ENCODE results near the gene FNBP1. TPM values are rescaled to one million over a fixed set of nuclear protein-coding genes. Genes with fewer than 3 reads are reported as not detected.

FNBP1 gene
- total and polyA plus RNA-seq, 2 donors (not counting 1 experiment from before 2014, with no cell fraction given) = 20.8 to 44.3 TPM

DNA sequence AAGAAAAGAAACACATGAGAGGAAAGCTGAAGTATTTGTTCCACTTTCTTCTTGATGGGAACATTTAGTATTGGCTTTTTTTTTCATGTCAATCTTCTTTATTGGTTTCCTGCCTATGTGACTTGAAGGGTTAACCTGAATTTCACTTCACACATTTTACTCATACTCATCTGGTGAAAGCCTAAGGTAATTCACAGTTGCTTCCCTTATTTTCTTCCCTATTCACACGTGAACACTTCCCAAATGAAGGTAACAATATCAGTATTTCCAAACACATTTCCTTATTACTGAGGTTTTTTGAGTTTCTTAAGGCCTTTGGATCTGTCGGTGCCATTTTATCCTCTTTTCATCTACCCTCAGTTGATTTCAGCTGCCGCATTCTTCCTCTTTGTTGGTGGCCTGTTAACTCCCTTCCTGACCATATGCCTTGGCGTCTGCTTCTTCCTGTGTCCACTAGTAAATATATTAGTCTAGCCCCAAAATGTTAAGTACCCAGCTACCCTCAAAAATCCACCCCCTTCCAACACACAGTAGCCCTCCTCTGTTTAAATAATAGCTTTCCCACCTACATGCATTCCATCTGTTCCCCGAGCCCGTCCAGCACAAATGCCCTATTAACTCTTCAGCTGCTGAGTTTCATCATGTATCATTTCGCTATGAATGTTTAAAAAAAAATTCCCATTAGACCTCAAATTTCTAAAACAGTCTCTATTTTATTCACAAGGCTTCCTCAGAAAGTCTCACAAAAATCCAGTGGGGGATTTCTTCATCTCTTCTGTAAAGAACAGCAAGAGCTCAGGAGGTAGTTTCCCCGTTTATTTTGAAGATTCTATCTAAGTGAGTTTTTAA, 110.5 kb downstream of the FNBP1 start:
- H2AFZ ChIP-seq (ENCODE audit: low read length) = no peak overlapping the region
- no peaks in the 10 kb centered on the region for H3K79me2 ChIP-seq (ENCODE audit: control insufficient read depth, insufficient read depth, low read length)
- TF ChIP-seq, protein P1, sequence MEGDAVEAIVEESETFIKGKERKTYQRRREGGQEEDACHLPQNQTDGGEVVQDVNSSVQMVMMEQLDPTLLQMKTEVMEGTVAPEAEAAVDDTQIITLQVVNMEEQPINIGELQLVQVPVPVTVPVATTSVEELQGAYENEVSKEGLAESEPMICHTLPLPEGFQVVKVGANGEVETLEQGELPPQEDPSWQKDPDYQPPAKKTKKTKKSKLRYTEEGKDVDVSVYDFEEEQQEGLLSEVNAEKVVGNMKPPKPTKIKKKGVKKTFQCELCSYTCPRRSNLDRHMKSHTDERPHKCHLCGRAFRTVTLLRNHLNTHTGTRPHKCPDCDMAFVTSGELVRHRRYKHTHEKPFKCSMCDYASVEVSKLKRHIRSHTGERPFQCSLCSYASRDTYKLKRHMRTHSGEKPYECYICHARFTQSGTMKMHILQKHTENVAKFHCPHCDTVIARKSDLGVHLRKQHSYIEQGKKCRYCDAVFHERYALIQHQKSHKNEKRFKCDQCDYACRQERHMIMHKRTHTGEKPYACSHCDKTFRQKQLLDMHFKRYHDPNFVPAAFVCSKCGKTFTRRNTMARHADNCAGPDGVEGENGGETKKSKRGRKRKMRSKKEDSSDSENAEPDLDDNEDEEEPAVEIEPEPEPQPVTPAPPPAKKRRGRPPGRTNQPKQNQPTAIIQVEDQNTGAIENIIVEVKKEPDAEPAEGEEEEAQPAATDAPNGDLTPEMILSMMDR (conservative IDR thresholded peaks at IDR 0.05 in 1 of 2, IDR thresholded peaks at IDR 0.05 in 1 of 2; ENCODE audit: low read depth in 1 of 2, low read length in 2 of 2) = no peak
- TF ChIP-seq EZH2 (IDR thresholded peaks at IDR 0.05; ENCODE audit: low read length, missing control alignments) = no peak
- no peaks in the 10 kb centered on the region for H4K20me1 ChIP-seq (ENCODE audit: control insufficient read depth, extremely low read depth, insufficient read depth, low read length)
- peaks cover 3% of the 10 kb centered on the region for H3K4me1 ChIP-seq (ENCODE audit: control insufficient read depth, extremely low read depth, insufficient read depth, low read length)
- H3K9ac ChIP-seq (ENCODE audit: insufficient read depth, low read length) = no peak overlapping the region
- H3K4me3 ChIP-seq (replicated peaks in 1 of 4; ENCODE audit: control extremely low read depth in 1 of 4, insufficient read depth in 1 of 4, low read depth in 3 of 4, low read length in 4 of 4) = peak overlapping the region in 2 of 4 experiments; percentile 1
- H3K9me3 ChIP-seq (ENCODE audit: control insufficient read depth, insufficient read depth, low read depth, low read length) = no peaks in the 10 kb centered on the region
- H3K4me2 ChIP-seq (ENCODE audit: extremely low read depth, insufficient read depth, low read length) = peak overlapping the region; percentile 9
- H3K27me3 ChIP-seq (ENCODE audit: control insufficient read depth, insufficient read depth, low read length) = no peaks in the 10 kb centered on the region
- H3K36me3 ChIP-seq (ENCODE audit: control insufficient read depth, insufficient read depth, low read length) = no peaks in the 10 kb centered on the region
- no peak overlapping the region for H3K27ac ChIP-seq (ENCODE audit: insufficient read depth, low read length)
- DNase-seq (ENCODE audit: low read depth in 2 of 2) = peak; percentile 27 to 68

DNA sequence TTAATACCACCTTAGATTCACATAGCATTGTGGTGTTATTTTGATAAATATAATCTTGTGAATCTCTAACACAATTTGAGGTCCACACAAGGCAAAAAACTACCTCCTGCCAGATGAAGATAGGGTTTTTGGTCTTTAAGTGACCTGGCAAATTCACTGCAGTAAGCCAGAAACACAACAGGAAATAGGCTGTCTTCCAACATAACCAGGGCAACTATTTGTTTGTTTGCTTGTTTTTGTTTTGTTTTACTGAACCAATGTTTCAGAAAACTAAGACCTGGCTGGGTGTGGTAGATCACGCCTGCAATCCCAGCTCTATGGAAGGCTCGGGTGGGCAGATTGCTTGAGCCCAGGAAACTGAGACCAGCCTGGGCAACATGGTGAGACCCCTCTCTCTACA, 112.2 kb downstream of the FNBP1 start:
- peaks cover 3% of the 10 kb centered on the region for H3K4me1 ChIP-seq (ENCODE audit: control insufficient read depth, extremely low read depth, insufficient read depth, low read length)
- no peak overlapping the region for H3K4me3 ChIP-seq (replicated peaks in 1 of 4; ENCODE audit: control extremely low read depth in 1 of 4, insufficient read depth in 1 of 4, low read depth in 3 of 4, low read length in 4 of 4)
- no peaks in the 10 kb centered on the region for H3K9me3 ChIP-seq (ENCODE audit: control insufficient read depth, insufficient read depth, low read depth, low read length)
- H3K4me2 ChIP-seq (ENCODE audit: extremely low read depth, insufficient read depth, low read length) = no peak overlapping the region
- no peaks in the 10 kb centered on the region for H3K36me3 ChIP-seq (ENCODE audit: control insufficient read depth, insufficient read depth, low read length)
- DNase-seq (ENCODE audit: low read depth in 2 of 2) = no peak
- H3K27ac ChIP-seq (ENCODE audit: insufficient read depth, low read length) = no peak overlapping the region
- no peak overlapping the region for H3K9ac ChIP-seq (ENCODE audit: insufficient read depth, low read length)
- no peak overlapping the region for H2AFZ ChIP-seq (ENCODE audit: low read length)
- no peaks in the 10 kb centered on the region for H3K27me3 ChIP-seq (ENCODE audit: control insufficient read depth, insufficient read depth, low read length)
- TF ChIP-seq, protein P1 (conservative IDR thresholded peaks at IDR 0.05 in 1 of 2, IDR thresholded peaks at IDR 0.05 in 1 of 2; ENCODE audit: low read depth in 1 of 2, low read length in 2 of 2) = no peak
- TF ChIP-seq EZH2 (IDR thresholded peaks at IDR 0.05; ENCODE audit: low read length, missing control alignments) = no peak
- H4K20me1 ChIP-seq (ENCODE audit: control insufficient read depth, extremely low read depth, insufficient read depth, low read length) = no peaks in the 10 kb centered on the region
- no peaks in the 10 kb centered on the region for H3K79me2 ChIP-seq (ENCODE audit: control insufficient read depth, insufficient read depth, low read length)

DNA sequence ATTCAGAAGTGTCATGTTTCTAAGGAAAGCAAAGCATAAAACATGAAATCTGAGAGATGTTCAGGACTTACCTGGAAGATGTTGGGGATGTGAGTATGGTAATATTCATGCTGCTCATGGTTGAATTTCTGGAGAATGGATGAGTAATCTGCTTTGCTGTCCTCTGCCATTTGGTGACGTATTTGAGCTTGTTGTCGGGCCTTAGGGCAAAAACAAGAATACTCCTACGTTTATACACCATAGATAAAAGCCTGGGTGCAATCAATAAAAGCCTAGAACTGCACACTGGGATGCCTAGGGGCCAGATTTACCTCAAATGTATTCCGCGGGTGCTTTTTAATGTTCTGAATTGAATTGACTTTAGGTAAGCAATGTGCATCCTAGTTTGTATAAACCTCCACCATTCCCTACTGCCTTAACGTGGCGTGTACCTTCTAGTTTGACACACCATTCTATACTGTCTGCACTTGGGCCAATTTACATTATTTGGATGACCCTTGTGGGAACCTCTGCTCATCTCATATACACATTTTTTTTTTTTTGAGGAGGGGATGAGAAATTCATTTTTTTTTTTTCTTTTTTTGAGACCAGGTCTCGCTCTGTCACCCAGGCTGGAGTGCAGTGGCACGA, 113.4 kb downstream of the FNBP1 start:
- no peak for DNase-seq (ENCODE audit: low read depth in 2 of 2)
- TF ChIP-seq, protein P1 (conservative IDR thresholded peaks at IDR 0.05 in 1 of 2, IDR thresholded peaks at IDR 0.05 in 1 of 2; ENCODE audit: low read depth in 1 of 2, low read length in 2 of 2) = no peak
- no peak for TF ChIP-seq EZH2 (IDR thresholded peaks at IDR 0.05; ENCODE audit: low read length, missing control alignments)
- no peak overlapping the region for H3K4me3 ChIP-seq (replicated peaks in 1 of 4; ENCODE audit: control extremely low read depth in 1 of 4, insufficient read depth in 1 of 4, low read depth in 3 of 4, low read length in 4 of 4)
- H3K79me2 ChIP-seq (ENCODE audit: control insufficient read depth, insufficient read depth, low read length) = no peaks in the 10 kb centered on the region
- H3K4me1 ChIP-seq (ENCODE audit: control insufficient read depth, extremely low read depth, insufficient read depth, low read length) = peaks cover 3% of the 10 kb centered on the region
- H3K27ac ChIP-seq (ENCODE audit: insufficient read depth, low read length) = no peak overlapping the region
- no peak overlapping the region for H3K9ac ChIP-seq (ENCODE audit: insufficient read depth, low read length)
- H4K20me1 ChIP-seq (ENCODE audit: control insufficient read depth, extremely low read depth, insufficient read depth, low read length) = no peaks in the 10 kb centered on the region
- no peak overlapping the region for H2AFZ ChIP-seq (ENCODE audit: low read length)
- no peaks in the 10 kb centered on the region for H3K9me3 ChIP-seq (ENCODE audit: control insufficient read depth, insufficient read depth, low read depth, low read length)
- no peaks in the 10 kb centered on the region for H3K36me3 ChIP-seq (ENCODE audit: control insufficient read depth, insufficient read depth, low read length)
- H3K4me2 ChIP-seq (ENCODE audit: extremely low read depth, insufficient read depth, low read length) = no peak overlapping the region
- no peaks in the 10 kb centered on the region for H3K27me3 ChIP-seq (ENCODE audit: control insufficient read depth, insufficient read depth, low read length)

Data from fibroblast of lung (primary cell).